ENCODE data around the gene SURF6.
"Not testable (repeated sequence)": the region's sequence is repeated elsewhere in the genome, so short reads cannot be mapped to it uniquely, and the experiment has no call there.

The SURF6 gene

DNA sequence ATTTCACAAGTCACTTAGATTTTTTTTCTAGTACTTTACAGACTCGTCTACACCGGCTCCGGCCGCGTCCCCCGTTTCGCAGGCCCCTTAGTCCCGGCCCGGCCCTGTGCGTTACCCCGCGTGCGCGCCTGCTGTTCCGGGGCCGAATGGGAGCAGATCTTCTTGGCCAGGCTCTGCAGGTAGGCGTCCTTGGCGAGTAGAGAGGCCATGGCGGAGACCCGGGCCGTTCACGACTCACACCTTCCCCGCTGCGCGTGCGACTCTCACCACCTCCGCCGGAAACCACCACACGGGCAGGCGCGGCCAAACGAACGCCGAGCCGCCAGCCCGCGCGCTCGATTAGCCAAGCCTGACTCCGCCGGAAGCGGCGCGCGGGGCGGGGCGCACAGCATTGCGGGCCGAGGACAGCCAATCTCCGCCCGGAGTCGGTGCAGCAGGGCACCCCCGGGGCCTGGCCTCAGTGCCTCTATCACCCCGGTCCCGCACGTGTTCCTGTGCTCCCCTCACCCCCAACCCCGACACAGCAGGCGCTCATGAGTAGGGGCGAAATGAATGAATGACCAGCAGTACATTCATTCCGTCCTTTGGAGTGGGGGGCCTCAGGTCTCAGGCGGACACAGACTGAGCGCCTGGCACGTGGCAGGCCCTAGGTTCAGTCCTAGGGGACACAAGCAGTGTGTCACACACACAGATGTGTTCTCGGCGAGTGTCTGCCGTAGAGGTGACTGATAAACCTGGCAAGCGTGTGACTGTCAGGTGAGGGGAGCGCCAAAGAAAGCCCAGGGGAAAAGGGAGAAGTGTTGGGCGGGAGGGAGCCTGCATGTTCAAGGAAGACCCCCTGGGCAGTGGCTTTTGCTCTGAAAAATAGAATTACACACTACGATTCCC is at the start of gene SURF6:
TSS of gene SURF6 (minus strand) at position 265 of the 888 bp plus-strand sequence. CDS start at position 209, 56 bp downstream.
- DNase-seq (ENCODE audit: low spot score): peak; percentile 94

DNA sequence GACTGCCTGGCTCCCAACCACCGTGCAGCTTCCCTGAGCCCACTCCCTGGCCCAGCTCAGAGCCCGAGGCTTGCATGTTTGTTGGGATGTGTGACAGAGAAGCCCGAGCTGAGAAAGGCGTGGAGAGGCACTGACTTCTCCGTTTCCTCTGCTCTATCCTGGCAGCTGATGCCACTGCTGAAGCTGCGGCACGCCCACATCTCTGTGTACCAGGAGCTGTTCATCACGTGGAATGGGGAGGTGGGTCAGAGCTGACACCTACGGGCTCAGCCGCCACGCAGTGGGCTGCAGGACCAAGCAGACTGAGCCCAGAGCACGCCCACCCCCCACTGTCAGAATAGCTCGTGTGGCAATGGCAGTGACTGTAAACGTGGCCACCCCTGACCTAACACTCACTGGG is 49.5 kb upstream of the SURF6 start:
- no peak for DNase-seq (ENCODE audit: low spot score)

DNA sequence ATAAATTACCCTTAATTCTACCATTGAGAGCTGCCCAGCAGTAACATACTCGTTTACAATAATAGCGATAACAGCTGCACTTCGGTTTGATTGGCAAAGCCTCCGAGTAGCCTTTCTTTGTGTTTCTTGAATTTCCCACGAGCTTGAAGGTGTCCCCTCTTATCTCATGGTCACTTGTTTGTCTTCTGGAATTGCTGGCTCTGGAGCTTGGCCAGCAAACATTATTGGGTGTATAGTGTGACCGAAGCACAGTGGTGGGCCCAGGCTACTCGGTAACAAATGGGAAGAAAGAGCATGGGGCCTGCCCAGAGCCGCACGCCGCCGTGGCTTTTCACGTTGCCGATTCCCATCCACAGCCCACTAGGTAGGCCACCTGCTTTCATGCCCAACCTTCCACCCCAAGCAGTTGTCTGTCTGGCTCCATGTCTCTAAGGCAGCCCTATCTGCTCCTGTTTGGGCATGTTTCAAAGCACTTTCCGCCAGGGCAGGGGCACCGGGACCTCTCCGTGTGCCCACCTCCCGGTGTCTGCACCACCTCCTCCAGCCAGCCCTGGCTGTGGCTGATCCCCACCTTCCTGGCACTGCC is 48.8 kb upstream of the SURF6 start:
- no peak for DNase-seq (ENCODE audit: low spot score)

DNA sequence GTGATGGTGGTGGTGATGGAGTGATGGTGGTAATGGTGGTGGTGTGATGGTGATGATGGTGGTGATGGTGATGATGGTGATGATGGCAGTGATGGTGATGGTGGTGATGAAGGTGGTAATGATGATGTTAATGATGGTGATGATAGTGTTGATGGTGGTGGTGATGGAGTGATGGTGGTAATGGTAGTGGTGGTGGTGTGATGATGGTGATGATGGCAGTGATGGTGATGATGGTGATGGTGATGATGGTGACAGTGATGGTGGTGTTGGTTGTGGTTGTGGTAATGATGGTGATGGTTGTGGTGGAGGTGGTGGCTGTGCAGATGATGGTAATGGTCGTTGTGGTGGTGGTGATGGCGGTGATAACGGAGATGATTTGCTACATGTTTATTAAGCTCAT is 47.5 kb upstream of the SURF6 start:
- DNase-seq (ENCODE audit: low spot score): no peak

DNA sequence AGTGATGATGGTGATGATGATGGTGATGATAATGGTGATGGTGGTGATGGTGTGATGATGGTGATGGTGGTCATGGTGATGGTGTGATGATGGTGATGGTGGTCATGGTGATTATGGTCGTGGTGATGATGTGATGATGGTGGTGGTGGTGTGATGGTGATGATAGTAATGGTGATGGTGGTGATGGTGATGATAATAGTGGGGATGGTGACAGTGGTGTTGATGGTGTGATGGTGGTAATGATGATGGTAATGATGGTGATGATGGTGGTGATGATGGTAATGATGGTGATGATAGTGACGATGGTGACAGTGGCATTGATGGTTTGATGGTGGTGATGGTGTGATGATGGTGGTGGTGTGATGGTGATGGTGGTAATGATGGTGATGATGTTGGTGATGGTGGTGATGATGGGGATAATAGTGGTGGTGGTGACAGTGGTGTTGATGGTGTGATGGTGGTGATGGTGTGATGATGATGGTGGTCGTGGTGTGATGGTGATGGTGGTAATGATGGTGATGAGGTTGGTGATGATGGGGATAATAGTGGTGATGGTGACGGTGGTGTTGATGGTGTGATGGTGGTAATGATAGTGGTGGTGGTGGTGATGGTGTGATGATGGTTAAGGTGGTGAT is 46.6 kb upstream of the SURF6 start:
- no peak for DNase-seq (ENCODE audit: low spot score)

DNA sequence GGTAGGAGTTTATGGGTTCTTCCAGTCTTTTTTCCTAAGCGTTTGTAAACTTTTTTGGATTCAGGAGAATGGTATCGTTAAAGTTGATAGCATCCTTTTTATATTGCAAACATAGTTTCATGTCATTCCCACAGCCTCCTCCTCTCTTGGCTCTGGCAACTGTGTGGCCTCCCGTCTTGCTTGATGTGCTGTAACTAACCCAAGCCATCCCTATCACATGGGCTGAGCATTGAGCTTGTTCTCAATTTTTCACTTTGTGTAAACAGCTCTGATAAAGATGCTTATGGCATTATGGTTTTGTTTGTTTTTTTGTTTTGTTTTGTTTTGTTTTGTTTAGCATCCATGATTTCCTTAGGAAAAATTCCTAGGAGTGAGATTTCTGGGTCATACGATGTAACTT is 44.7 kb upstream of the SURF6 start:
- no peak for DNase-seq (ENCODE audit: low spot score)

DNA sequence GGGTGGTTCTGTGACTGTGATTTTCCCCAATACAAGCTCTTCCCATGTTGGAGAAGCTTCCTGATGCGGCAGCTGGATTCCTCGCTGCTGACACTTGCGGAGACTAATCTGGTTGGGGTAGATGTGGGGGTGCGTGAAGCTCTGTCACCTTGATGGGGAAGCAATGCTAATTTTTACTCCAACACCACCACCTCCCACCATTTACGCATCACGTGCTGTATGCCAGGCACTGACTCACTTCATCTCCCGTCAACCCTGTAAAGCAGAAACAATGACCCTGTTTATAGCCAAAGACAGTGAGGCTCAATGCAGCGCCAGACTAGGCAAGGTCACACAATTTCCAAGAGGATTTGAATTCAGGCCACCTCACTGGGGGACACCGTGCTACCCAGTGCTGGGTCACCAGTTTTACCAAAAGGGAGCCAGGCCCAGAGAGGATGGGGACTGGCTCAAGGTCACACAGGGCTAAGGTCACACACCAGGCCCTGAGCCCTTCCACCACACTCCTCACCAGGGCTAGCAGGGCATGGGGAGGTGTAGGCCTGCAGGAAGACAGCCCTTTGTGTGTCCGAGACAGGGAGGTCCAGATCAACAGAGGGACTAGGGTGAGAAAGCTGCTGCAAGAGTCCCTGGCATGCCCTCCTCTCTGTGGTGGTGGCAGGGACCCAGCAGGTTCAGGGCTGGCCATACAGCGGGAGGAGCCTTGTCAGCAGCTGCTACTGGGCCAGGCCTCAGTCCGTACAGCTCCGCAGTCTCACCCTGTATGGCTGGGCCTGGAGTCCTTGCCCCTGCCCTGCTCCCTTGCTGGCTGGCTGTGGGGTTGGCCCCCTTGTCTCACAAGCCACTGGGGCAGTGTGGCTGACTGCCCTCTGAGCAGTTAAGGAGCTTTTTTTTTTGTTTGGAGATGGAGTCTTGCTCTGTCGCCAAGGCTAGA is 43.4 kb upstream of the SURF6 start:
- DNase-seq (ENCODE audit: low spot score): no peak

DNA sequence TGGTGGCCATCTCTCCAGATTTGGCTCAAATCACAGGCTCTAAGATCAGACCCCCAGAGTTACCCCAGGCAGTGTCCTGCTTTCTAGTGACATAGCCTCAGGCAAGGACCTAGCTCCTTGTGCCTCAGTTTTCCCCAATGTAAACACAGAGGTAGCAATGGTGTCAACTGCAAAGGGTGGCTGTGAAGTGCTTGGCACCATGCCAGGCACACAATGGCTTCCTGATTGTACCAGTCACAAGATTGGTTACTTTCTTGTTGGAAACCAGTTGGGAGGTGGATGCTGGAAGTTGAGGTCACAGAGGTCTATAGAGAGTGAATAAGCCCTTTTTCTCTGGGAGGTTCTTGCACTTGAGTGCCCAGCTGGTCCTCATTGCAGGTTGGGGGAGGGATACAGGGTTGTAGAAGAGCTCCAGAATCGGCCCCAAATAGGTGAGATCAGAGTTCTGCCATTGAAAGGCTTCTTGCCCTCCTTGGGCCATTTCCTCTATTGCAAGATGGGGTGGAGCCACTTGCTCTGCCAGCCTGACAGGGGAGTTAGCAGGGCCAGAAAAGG is 42.5 kb upstream of the SURF6 start:
- no peak for DNase-seq (ENCODE audit: low spot score)

DNA sequence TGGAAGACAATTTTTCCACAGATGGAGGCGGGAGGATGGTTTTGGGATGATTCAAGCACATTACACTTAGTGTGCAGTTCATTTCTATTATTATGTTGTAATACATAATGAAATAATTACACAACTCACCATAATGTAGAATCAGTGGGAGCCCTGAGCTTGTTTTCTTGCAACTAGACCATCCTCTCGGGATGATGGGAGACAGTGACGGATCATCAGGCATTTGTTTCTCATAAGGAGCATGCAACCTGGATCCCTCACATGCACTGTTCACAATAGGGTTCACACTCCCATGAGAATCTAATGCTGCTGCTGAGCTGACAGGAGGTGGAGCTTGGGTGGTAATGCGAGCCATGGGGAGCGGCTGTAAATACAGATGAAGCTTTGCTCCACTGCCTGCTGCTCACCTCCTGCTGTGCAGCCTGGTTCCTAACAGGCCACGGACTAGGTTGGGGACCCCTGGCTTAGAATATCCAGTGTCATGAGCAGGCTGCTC is 41.8 kb upstream of the SURF6 start:
- DNase-seq (ENCODE audit: low spot score): no peak

DNA sequence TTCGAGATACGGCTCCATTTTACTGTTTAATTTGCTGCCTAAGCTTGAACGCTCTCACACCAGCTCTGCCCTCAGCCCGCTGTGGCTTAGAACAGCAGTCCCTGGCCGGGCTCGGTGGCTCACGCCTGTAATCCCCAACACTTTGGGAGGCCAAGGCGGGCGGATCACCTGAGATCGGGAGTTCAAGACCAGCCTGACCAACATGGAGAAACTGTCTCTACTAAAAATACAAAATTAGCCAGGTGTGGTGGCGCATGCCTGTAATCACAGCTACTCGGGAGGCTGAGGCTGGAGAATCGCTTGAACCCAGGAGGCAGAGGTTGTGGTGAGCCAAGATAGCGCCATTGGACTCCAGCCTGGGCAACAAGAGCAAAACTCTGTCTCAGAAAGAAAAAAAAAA is 41.3 kb upstream of the SURF6 start:
- DNase-seq (ENCODE audit: low spot score): not testable (repeated sequence)

DNA sequence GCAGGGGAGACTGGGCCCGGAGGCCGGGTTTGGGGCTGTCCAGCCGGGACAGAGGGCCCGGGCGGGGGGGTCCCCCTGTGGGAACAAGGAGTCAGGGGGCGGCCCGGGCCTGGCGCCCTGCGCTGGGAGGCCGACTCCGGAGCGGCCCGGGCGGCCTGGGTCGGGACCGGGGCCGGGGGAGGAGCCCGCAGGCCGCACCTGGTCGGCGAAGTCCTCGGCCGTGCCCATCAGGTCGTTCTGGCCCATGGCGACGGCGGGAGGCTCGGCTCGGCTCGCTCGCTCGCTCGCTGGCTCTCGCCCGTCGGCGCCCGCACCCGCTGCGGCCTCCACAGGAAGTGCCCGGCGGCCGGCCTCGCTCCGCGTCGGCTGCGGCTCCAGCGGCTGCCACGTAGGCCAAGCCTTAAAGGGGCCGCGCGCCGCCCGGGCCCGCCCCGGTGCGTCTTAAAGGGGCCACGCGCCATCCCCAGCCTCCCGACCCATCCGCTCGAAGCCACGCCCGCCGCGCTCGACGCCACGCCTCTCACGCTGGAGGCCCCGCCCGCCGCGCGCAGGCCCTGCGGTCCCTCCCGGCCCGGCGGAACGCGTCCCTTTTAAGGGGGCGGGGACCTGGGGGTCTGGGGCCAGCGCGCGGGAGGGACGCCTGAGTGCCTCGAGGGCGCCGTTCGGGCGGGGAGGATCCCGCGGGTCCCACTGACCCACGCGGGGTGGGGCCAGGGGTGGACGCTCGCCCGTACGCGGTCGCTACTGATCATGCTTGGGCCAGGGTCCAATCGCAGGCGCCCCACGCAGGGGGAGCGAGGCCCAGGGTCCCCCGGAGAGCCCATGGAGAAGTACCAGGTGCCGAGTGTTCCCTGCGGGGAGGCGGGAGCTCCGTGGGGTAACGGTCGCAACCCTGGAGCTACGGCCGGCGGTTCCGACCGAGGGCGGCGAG is 40.0 kb upstream of the SURF6 start, which contains the start of the genes STKLD1 and SURF4:
TSS of gene STKLD1 (plus strand) at position 643 of the 931 bp plus-strand sequence. CDS start at position 751, 108 bp downstream.
TSS of gene SURF4 (minus strand) at position 337 of the 931 bp plus-strand sequence. CDS start at position 246, 91 bp downstream.
- DNase-seq (ENCODE audit: low spot score): peak; percentile 96

DNA sequence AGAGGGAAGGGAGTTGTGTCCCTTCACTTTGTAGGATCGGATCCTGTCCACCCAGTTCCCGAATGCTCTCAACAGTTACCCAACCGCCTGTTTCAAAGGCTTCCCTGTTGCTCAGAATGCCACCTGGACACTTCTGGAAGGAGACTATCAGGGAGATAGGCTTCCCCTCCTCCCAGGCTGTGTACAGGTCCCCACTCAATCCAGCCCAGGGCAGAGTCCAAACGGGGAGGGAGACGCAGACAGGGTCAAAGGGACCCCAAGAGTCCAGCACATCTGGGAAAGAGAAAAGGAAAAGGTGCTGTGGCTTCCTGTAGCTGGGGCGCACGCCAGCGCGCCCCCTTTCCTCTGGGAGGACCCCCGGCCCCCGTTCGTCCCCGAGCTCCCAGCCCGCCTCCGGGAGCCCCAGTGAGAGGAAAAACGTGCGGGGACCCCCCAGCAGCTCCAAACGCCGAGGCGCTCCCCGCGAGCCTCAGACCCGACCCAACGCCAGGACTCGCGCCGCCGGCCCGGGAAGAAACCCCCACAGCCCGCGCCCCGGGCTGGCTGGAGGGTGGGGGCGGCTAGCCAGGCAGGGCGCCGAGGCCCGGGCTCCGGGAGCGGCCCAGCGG is 39.2 kb upstream of the SURF6 start:
- peak; percentile 48 for DNase-seq (ENCODE audit: low spot score)

DNA sequence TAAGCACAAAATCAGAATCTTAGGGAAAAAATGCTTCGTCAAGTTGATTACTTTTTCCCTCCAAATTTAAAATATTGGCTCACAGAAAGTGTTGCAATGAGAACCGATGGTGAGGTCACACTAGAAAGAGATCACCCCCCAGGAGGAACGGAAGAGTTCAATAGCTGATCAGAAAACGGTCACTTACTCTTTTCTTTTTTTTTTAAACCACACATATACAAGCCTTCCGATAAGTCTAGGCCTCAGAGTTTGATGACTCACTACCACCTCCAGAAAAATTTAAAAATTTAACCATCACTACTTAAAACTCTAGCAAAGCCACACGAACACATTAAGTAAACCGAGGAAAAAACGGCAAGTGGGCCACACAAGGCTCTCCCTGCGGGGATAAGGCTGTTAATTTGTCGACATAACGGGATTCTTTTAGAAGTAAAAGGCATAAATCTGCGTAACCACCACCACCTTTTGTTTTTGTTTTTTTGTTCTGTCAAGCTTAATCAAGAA is 38.7 kb upstream of the SURF6 start:
- no peak for DNase-seq (ENCODE audit: low spot score)

DNA sequence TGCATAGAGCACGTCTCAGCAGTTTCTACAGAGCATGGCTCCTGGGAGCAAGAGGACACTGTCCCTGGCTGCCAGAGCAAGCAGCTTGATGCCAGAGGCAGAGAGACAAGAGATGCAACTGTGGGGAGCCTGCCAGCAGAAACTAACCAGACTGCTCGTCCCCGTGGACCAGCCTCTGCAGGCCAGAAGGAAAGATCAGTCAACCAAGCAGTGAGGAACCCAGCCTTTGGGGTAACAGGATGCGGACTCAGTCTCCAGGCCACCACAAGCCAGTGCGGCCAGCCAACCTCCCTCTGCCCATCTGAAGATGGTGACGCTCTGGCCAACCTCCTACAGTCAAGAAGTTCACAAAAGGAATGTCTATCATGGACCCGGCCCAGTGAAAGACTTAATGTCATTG is 36.2 kb upstream of the SURF6 start:
- DNase-seq (ENCODE audit: low spot score): no peak

DNA sequence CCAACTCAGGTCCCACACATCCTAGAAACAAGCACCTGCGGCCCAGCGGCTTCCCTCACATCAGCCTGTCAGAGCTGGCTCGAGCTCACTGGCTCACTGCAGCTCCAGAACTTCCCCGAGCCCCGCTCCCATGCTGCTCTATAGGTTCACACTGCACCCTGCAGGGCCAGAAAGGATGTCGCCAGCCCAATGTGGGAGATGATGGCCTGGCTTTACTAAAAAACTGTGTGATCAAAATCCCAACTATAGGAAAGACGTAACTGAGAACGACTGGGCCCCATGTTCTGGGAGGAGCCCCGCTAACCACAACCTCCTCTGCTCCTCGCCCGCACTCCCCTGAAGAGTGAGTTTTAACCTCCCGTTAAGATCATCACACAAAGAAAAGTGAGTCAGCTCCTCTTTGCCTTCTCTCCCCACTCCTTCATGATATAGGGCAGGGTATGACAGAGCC is 35.3 kb upstream of the SURF6 start:
- DNase-seq (ENCODE audit: low spot score): no peak

DNA sequence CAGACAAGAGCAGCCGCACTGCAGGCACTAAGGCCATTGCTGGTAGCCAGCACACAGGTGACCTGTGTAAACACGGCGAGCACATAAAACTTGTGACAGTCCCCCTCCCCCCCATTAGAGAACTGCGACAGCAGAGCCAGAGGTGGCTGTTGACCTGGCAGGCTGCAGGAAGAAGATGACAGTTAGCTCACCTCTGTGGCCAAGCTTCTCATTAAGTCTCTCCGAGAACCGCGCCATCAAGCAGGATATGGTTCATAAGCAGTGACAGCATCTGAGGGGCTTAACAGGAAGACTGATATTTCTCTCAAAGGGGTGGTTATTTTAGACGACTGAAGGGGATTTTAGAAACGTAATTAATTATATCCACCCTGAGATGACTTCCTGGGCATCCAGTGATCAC is 34.7 kb upstream of the SURF6 start:
- no peak for DNase-seq (ENCODE audit: low spot score)

DNA sequence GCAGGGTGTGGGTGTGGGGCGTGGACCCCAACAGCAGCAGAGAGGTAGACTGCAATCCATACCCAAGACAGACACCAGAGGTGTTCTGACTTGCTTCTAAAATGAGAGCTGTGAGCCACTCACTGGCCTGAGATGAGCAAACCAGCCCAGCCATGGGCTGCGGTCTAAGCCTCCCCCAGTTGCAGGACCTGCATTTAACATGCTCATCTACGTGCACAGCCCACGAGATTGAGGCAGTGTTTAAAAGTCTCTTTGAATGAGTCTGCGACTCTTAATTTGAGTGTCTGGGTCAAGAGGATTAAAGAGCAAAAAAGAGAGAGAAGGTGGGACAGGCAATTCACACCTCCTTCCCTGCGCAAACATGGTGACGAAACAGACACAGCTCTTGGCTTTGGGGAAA is 33.9 kb upstream of the SURF6 start:
- DNase-seq (ENCODE audit: low spot score): no peak

DNA sequence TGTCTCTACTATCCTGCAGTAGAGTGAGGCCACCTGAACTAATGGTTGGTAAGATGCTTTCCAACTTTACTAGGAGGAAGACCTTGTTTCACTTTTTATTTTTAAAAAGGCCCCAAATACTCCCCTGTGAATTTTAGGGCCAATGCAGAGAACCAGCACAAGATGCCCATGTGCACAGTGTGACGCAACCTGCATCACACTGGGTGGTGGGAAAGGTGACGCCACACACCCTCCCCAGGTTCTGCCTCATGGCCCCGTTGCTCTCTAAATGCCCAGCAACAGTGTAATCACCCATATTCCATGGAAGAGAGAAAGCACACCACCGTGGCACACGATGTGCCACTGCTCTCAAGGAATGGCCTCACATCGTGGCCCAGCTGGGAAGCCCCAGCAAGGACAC is 33.4 kb upstream of the SURF6 start:
- DNase-seq (ENCODE audit: low spot score): no peak

DNA sequence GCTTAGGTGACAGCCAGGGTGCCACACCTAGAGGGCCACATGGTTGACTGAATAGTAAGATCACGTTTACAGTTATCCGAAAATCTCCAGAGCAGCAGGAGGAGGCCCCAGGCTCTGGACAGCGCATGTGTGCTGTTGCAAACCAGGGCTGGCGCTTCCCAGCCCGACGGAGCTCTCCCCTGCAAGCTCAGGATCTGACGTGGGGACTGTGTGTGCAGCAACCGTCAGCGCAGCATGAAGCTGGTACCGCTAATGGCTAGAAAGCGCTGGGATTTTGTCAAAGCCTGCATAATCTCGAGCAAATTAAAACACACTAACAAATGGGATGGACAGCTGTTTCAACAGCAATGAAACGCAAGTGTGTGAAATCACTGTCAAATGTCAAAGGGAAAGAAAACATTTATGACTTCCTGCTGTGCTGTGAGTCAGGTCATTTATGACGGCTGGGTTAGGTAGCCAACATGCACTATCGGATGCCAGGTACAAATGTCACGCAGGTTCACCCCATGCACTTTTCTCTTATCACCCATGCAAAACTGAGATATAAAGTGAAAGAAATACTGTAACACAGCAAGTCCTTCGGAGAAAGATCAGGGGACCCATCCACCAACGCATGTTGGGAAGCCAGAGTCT is 32.4 kb upstream of the SURF6 start:
- DNase-seq (ENCODE audit: low spot score): no peak
